HG02642 (cell line): Measurements from ENCODE around the gene C22orf15.
"Not testable (repeated sequence)": the region's sequence is repeated elsewhere in the genome, so short reads cannot be mapped to it uniquely, and the experiment has no call there.

ENCODE experiments used
- ATAC-seq: cut with Tn5 transposase; IDR thresholded peaks from one replicate; pipeline ENCODE4 v1.9.1; 2021; ENCODE audit warnings: mild to moderate bottlenecking; ENCODE audit not compliant: unreplicated experiment, poor library complexity

Gene C22orf15, protein sequence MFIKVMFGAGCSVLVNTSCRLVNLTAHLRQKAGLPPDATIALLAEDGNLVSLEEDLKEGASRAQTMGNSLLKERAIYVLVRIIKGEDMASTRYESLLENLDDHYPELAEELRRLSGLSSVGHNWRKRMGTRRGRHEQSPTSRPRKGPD

DNA sequence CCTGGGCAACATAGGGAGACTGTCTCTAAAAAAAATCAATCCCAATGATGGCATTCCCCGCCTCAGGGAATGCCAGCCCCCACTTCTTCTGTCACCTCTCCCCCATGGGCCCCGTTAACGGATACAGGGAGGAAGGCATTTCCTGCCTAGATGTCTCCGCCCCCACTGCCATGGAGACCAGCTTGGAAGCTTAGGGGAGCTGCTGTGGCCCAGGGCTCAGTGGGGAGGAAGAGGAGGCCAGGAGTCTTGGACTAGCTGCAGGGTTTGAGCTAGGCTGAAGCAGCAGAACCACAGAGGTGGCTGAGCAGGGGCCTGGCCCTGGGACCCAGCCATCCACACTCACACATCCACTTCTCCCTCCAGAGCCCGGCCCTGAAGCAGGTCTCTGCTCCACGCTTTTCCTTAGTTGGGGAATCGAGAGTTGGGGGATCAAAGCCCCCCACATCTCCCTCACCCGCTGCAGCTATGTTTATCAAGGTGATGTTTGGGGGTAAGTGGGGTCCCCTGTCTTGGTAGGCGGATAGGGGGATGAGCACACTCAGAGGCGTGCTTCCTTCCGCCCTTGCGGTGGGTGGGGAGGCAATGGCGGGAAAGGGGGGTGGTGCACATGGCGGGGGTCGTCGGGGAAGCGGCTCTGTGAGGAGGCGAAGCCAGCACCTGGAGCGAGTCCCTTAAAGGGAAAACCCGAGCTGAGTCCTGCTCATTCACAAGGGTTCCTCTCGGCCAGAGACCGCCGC, at the start of gene C22orf15:
Gene C22orf15 (plus strand): TSS at position 149 of the 737 bp plus-strand sequence. CDS start 317 bp downstream, at position 466.
- no peak for ATAC-seq

DNA sequence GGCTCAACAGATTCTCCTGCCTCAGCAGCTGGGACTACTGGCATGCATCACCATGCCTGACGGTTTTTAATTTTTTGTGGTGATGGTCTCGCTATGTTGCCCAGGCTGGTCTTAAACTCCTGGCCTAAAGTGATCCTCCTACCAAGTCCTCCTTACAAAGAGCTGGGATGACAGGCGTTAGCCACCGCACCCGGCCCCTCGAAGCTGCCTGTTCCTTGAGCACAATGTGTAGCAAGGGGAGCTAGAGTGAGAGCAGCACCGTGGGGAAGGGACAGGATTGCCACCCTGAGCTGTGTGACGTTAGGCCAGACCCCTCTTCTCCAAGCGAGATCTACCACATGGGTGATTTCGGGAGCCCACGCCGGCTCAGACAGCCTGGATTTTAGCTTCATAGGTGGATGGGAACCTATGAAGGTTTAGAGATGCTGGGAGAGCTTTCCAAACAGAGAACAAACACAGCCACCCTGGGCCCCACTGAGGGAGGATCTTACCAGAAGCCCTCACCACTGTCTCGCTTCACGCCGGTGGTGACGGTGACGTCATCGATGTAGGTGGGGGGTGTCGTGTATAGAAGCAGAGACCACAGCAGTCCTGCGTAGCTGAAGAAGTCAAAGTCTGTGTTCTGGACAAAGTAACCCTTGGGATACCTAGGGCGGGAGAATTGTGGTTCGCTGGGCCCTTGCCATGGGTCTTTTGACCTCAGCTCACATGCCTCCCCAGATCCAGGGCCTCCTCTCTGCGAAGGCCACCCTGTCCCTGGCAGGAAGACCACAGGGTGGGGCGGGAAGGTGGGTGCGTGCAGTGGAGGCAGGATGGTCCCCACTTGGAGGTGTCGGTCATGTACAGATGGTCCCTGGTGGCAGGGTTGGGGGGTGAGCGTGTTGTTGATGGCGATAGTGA, 48.8 kb upstream of the C22orf15 start:
- ATAC-seq: no peak

GRCh38 chr22:23714596-23715578, 47.9 kb upstream of the C22orf15 start:
- no peak for ATAC-seq

GRCh38 chr22:23715806-23716375, 46.9 kb upstream of the C22orf15 start:
- ATAC-seq: no peak

DNA sequence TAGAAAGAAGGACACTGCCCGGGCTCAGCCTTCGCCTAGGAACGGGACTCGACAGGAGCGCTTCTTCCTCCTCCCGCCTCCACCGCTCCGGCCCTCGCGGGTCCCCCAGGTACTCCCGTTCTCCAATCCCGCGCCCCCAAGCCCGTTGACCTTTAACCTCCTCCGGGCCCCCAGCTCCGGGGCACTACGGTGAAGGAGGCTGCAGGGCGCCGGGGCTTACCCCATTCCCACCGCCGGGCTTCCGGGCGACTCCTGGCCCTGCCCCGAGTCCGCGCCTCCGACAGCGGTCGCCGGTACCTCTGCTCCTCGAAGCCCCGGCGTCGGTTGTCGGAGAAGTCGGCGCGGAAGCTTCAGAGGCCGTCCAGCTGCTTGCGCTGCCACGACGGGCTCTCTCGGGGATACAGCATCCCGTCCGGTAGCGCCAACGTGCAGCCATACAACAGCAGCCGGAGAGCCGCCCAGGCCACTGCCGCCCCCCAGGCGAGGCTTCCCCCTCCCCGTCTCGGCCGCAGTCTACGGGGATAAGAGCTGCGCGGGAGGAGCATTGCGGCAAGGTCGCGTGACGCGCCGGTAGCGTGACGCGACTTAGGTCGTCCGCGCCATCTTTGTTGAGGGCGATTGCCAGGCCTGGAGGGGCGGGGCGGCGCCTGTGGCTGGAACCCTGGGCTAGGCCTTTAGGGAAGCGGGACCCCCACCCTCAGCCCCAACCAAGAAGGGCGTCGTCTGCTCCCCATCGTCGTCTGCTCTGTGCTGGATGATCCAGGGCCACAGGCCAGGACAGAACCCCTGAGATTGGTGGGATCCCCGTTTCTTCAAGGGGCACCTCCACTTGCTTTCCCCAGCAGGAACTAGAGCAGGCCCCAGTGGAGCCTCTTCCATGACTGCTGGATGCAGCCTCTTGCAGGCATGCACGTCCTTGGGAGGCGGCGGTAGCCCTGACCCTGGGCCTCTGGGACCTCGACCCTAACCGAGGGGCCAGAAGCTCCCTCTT, 45.7 kb upstream of the C22orf15 start:
- peak; percentile 86 for ATAC-seq

DNA sequence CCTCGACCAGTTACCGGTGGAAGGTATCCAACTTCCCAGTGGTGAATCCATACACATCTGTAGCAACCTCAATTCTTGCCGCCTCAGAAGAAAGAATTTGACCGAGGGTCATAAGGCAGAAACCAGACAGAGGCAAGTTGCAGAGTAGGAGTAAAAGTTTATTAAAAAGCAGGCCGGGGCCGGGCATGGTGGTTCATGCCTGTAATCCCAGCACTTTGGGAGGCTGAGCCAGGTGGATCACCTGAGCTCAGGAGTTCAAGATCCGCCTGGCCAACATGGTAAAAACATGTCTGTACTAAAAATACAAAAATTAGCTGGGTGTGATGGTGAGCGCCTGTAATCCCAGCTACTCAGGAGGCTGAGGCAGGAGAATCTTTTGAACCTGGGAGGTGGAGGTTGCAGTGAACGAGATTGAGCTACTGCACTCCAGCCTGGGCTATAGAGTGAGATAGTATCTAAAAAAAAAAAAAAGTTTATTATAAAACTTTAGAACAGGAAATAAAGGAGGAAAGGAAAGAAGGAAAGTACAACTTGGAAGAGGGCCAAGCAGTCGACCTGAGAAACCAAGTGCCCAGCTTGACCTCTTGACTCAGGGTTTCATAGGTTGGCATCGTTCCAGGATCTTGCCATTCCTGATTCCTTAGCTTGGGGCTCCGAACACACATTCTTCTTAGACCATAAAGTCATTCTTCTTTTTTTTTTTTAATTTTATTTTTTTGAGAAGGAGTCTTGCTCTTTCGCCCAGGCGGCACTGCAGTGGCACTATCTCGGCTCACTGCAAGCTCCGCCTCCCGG, 44.2 kb upstream of the C22orf15 start:
- no peak for ATAC-seq

DNA sequence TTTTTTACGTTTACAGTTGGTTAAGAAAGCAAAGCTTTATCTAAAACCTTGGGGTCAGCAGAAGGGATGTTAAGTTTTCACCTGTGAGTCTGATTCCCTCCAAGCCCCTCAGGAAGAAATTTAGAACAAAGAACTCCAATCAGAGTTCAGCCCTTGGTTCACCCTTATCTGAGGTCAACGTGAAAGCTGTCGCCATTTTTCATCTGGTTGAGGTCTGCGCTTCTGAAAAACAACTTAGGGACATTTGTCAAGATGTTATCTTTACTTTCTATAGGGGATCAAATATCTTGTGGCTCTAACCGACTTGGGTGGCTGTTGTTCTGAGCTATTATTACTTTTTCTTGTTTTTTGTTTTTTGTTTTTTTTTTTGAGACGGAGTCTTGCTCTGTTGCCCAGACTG, 41.9 kb upstream of the C22orf15 start:
- no peak for ATAC-seq

GRCh38 chr22:23722160-23722559, 40.6 kb upstream of the C22orf15 start:
- no peak for ATAC-seq

GRCh38 chr22:23722724-23723123, 40.1 kb upstream of the C22orf15 start:
- no peak for ATAC-seq

DNA sequence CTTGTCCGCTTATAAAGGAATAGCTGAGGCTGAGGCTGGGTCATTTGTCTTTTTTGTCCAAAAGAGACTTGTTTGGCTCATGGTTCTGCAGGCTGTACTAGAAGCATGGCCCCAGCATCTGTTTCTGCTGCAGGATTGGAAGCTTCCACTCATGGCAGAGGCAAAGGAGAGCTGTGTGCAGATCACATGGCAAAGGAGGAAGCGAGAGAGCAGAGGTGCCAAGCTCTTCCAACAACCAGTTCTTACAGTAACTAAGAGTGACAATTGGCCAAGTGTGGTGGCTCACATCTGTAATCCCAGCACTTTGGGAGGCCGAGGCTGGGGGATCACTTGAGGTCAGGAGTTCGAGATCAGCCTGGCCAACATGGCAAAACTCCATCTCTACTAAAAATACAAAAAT, 34.7 kb upstream of the C22orf15 start:
- ATAC-seq: not testable (repeated sequence)

GRCh38 chr22:23737696-23738095, 25.1 kb upstream of the C22orf15 start:
- no peak for ATAC-seq

DNA sequence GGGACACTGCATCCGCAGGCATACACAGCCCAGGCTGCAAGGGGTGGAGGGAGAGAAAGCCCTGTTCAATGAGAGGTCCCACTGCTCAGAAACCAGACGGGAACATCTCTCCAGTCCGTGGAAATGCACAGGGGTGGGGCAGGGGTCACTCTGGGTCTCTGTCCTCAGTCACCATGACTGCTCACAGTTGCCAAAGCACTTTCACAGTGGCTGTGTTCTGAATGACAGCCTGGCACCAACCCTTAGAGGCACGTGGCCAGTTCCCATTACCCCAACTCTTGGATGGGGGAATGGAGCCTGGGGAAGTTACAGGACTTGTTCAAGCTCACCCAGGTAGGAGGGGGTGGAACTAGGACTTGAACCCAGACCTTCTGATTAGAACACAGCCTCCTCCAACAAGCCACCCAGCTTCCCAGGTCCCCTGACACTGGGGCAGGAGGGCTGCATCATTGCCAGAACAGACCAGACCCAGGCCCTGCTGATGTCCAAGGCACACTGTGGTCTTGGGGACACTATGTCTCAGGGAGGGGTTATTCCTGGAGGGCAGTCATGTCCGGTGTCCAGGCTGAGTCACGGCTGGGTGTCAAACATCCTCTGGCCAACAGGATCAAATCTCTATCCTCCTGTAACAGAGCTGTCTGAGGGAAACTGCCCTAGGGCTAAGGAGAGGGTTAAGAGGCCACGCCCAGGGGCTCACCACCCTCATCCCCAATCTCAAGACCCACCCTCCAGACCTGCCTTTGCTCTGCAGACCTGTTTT, 20.1 kb upstream of the C22orf15 start:
- no peak for ATAC-seq

DNA sequence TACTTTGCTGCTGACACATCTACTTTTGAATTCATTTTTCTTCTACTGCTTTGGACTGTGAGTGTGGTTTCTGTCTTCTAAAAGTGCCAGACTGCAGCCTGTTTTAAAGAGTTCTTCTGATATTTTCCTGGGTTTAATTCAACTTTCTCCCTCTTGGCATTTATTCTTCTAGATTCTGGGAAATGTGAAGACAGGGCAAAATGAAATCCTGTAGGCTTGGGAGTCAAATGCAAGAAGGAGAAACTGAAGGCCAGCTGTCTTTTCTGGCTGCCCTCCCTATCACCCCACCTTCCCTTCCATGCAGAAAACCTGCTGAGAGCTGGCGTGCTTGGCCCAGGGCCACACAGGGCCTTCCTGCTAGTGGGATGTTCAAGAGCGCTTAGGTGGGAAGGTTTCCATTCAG, 19.5 kb upstream of the C22orf15 start:
- no peak for ATAC-seq

- no peak for ATAC-seq
Observed at GRCh38 chr22:23744001-23744400, 18.8 kb upstream of the C22orf15 start.

DNA sequence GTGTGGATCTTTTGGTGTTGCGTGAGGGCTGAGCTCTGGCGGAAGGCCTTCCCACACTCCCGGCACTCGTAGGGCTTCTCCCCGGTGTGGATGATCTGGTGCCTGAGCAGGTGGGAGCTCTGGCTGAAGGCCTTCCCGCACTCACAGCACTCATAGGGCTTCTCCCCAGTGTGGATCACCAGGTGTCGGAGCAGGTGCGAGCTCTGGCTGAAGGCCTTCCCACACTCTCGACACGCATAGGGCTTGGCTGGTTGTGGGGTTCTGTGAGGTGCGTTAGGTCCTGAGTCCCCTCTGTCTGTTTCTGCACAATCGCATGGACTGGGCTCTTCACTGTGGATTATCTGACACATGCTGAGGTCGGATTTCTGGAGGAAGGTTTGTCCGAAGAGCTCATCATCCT, 18.3 kb upstream of the C22orf15 start:
- no peak for ATAC-seq

GRCh38 chr22:23745791-23746190, 17.0 kb upstream of the C22orf15 start:
- ATAC-seq: no peak

GRCh38 chr22:23749841-23750301, 12.9 kb upstream of the C22orf15 start:
- ATAC-seq: no peak
